Neural progenitor cell (in vitro differentiated cells): Measurements from ENCODE around the gene KCNJ15. TPM values are rescaled to one million over a fixed set of nuclear protein-coding genes. Genes with fewer than 3 reads are reported as not detected.
A peak's percentile ranks its signal among the peaks of the same experiment; 100 is the strongest.

Source experiments
- DNase-seq: peaks from one replicate; pipeline ENCODE4 v3.0.0-alpha.2; 2016; ENCODE audit warnings: low spot score
- H2AFZ ChIP-seq: fragments of 200-600 bp; sonication (generic); replicated peaks from 2 replicates; pipeline ENCODE4 v1.6.1; 2016; ENCODE audit warnings: antibody characterized with exemption
- H3F3A ChIP-seq: fragments of 200-600 bp; sonication (generic); 2 replicates; pipeline ENCODE4 v1.6.1; 2016; ENCODE audit warnings: antibody characterized with exemption, low read depth
- H3K27ac ChIP-seq: fragments of 200-600 bp; sonication (generic); 2 replicates; pipeline ENCODE4 v1.5.1; 2016; ENCODE audit warnings: mild to moderate bottlenecking
- H3K27me3 ChIP-seq: fragments of 200-600 bp; sonication (generic); 2 replicates; pipeline ENCODE4 v1.6.1; 2016; ENCODE audit warnings: mild to moderate bottlenecking, moderate library complexity
- H3K36me3 ChIP-seq: fragments of 200-600 bp; sonication (generic); 2 replicates; pipeline ENCODE4 v1.5.1; 2016
- H3K4me1 ChIP-seq: fragments of 200-600 bp; sonication (generic); 2 replicates; pipeline ENCODE4 v1.6.1; 2016; ENCODE audit warnings: mixed run types
- H3K4me2 ChIP-seq: fragments of 200-600 bp; sonication (generic); 2 replicates; pipeline ENCODE4 v1.6.1; 2016
- H3K4me3 ChIP-seq: fragments of 200-600 bp; sonication (generic); 2 replicates; pipeline ENCODE4 v1.5.1; 2016
- H3K79me2 ChIP-seq: fragments of 200-600 bp; sonication (generic); 2 replicates; pipeline ENCODE4 v1.6.1; 2016; ENCODE audit warnings: low read depth
- H3K9ac ChIP-seq: fragments of 200-600 bp; sonication (generic); 2 replicates; pipeline ENCODE4 v1.6.1; 2016
- H3K9me3 ChIP-seq: fragments of 200-600 bp; sonication (generic); 2 replicates; pipeline ENCODE4 v1.5.1; 2016; ENCODE audit warnings: low read depth
- H4K20me1 ChIP-seq: fragments of 200-600 bp; sonication (generic); 2 replicates; pipeline ENCODE4 v1.6.1; 2016; ENCODE audit warnings: low read depth
- H3K27ac Mint-ChIP-seq: 3 replicates; pipeline ENCODE4 v1.8.0; 2021; ENCODE audit warnings: mixed read lengths
- H3K27me3 Mint-ChIP-seq: 2 replicates; pipeline ENCODE4 v1.8.0; 2022; ENCODE audit warnings: low read depth, mild to moderate bottlenecking, inconsistent platforms, moderate library complexity, mixed read lengths; ENCODE audit not compliant: insufficient read depth
- H3K36me3 Mint-ChIP-seq: 3 replicates; pipeline ENCODE4 v1.8.0; 2021; ENCODE audit warnings: mixed read lengths
- H3K4me1 Mint-ChIP-seq: 3 replicates; pipeline ENCODE4 v1.8.0; 2021; ENCODE audit warnings: mixed read lengths
- H3K4me3 Mint-ChIP-seq: 3 replicates; pipeline ENCODE4 v1.8.0; 2021; ENCODE audit warnings: mild to moderate bottlenecking, moderate library complexity, mixed read lengths
- H3K9me3 Mint-ChIP-seq: 3 replicates; pipeline ENCODE4 v1.8.0; 2020; ENCODE audit warnings: mixed read lengths
- EZH2 ChIP-seq: fragments of 200-600 bp; sonication (generic); IDR thresholded peaks from 2 replicates; pipeline ENCODE4 v1.6.1; 2017; ENCODE audit warnings: antibody characterized with exemption, mild to moderate bottlenecking, moderate library complexity
- EZH2phosphoT487 ChIP-seq: fragments of 200-600 bp; sonication (generic); IDR thresholded peaks from 2 replicates; pipeline ENCODE4 v1.6.1; 2017; ENCODE audit warnings: antibody characterized with exemption
- total RNA-seq: library from RNA; depleted of rRNA; stranded (reverse); fragments of >200 nt; gene quantifications from 2 replicates; pipeline ENCODE4 v1.2.3, GENCODE V29; 2015; ENCODE audit warnings: low replicate concordance
- TF ChIP-seq, protein P1 (sequence below): fragments of 200-600 bp; sonication (generic); IDR thresholded peaks from 2 replicates; pipeline ENCODE4 v1.5.1; 2017; ENCODE audit warnings: antibody characterized with exemption, mild to moderate bottlenecking

The KCNJ15 gene
- total RNA-seq, 1 donor from 2014 or later = not detected

DNA sequence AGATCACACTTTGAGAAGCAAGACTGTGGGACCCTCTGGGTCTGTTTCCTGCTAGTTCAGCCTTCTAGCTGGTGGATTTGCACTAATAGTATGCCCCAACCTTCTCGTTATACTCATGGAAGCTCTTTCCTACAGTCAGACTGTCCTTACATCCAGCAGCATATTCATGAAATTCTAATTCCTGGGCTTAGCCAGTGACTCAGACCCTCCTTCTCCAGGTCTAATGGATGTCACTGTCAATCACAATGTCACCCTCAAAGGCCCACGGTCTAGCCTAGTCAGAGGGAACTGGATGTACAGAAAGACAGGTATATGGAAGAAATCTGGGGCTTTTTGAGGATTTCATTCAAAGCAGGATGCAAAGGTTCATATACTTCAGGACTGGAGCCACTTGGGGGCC, 72.4 kb downstream of the KCNJ15 start:
- H3K9me3 Mint-ChIP-seq = no peaks in the 10 kb centered on the region
- no peak overlapping the region for H3K4me3 ChIP-seq
- H3K4me2 ChIP-seq = no peak overlapping the region
- H3F3A ChIP-seq = no peaks in the 10 kb centered on the region
- no peaks in the 10 kb centered on the region for H3K36me3 ChIP-seq
- no peak overlapping the region for H3K27ac Mint-ChIP-seq
- no peak overlapping the region for H2AFZ ChIP-seq
- H3K27me3 Mint-ChIP-seq = peaks cover 7% of the 10 kb centered on the region
- H4K20me1 ChIP-seq = no peaks in the 10 kb centered on the region
- H3K9me3 ChIP-seq = no peaks in the 10 kb centered on the region
- H3K27me3 ChIP-seq = no peaks in the 10 kb centered on the region
- no peak overlapping the region for H3K4me3 Mint-ChIP-seq
- H3K27ac ChIP-seq = no peak overlapping the region
- no peaks in the 10 kb centered on the region for H3K79me2 ChIP-seq
- H3K9ac ChIP-seq = no peak overlapping the region
- H3K4me1 Mint-ChIP-seq = peaks cover 5% of the 10 kb centered on the region
- peaks cover 4% of the 10 kb centered on the region for H3K4me1 ChIP-seq
- H3K36me3 Mint-ChIP-seq = no peaks in the 10 kb centered on the region
- DNase-seq = no peak
- TF ChIP-seq EZH2phosphoT487 = no peak
- TF ChIP-seq, protein P1, sequence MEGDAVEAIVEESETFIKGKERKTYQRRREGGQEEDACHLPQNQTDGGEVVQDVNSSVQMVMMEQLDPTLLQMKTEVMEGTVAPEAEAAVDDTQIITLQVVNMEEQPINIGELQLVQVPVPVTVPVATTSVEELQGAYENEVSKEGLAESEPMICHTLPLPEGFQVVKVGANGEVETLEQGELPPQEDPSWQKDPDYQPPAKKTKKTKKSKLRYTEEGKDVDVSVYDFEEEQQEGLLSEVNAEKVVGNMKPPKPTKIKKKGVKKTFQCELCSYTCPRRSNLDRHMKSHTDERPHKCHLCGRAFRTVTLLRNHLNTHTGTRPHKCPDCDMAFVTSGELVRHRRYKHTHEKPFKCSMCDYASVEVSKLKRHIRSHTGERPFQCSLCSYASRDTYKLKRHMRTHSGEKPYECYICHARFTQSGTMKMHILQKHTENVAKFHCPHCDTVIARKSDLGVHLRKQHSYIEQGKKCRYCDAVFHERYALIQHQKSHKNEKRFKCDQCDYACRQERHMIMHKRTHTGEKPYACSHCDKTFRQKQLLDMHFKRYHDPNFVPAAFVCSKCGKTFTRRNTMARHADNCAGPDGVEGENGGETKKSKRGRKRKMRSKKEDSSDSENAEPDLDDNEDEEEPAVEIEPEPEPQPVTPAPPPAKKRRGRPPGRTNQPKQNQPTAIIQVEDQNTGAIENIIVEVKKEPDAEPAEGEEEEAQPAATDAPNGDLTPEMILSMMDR = no peak
- no peak for TF ChIP-seq EZH2

DNA sequence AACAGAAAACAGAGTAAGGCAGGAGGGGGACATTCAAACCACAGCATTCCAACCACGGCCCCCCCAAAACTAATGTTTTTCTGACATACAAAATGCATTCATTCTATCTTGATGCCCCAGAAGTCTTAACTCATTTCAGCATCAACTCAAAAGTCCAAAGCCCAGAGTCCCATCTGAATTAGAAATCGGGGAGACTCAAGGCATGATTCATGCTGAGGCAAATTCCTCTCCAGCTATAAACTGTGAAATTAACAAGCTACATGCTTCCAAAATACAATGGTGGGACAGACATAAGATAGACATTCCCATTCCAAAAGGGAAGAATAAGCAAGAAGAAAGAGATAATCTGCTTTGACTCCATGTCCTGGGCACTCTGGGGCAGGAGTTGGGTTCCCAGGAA, 73.9 kb downstream of the KCNJ15 start:
- Mint-ChIP-seq H3K27me3 (peaks cover 7% of the 10 kb centered on the region), H3K9me3 (peaks cover under 1% of the 10 kb centered on the region), H3K4me1 (no peaks in the 10 kb centered on the region), H3K36me3 (no peaks in the 10 kb centered on the region), H3K4me3 (no peak overlapping the region), H3K27ac (no peak overlapping the region)
- H3F3A ChIP-seq = no peaks in the 10 kb centered on the region
- no peak overlapping the region for H3K4me3 ChIP-seq
- H2AFZ ChIP-seq = no peak overlapping the region
- no peaks in the 10 kb centered on the region for H3K27me3 ChIP-seq
- H3K27ac ChIP-seq = no peak overlapping the region
- no peaks in the 10 kb centered on the region for H3K36me3 ChIP-seq
- H3K9me3 ChIP-seq = no peaks in the 10 kb centered on the region
- no peaks in the 10 kb centered on the region for H4K20me1 ChIP-seq
- H3K4me2 ChIP-seq = no peak overlapping the region
- H3K9ac ChIP-seq = no peak overlapping the region
- no peak for DNase-seq
- no peaks in the 10 kb centered on the region for H3K79me2 ChIP-seq
- H3K4me1 ChIP-seq = no peaks in the 10 kb centered on the region
- TF ChIP-seq EZH2 (no peak), EZH2phosphoT487 (no peak)
- TF ChIP-seq, protein P1 = no peak

DNA sequence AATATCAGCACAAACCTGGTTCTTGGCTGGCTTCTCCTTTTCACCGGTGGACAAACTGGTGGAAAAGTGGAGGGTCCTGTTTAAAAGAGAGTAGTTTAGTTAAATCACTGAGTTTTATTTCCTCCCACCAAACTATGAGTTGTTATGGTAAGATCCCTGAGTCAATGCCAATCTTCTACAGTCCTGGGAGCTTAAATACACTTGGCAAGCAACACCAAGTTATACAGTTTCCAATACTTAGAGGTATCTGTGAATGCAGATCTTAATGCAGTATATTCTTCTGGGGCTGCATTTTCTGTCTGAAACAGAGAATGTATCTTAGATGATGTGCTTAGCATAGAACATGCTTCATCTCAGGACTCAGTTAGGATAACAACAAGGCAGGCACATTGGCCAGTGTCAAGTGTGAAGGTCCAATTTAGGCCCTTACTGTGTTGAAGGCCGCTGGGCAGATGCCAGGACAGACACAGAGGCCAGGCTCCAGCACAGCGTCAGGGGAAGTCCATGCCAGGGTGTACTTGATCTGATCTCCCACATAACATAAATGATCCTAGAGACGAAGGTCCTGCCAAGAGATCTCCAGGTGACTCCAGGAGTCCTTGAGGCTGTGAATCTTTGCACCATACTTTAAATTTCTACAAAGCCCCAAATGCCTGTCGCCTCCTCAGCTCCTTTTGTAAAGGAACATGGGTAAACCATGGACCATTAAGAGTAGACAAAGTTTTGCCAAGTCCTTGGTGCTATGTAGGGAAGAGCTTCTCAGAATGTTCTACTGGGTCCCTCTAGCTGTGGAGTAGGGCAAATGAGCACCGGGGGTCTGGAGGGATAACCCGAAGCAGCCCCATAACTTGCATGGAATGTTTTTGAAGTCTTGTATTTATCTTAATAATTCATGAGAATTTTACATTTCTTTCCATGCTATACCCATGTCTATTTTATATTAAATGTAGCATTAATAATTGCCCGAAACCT, 76.8 kb downstream of the KCNJ15 start:
- Histone ChIP-seq H4K20me1 (no peaks in the 10 kb centered on the region), H3K4me3 (no peak overlapping the region), H3K9ac (no peak overlapping the region), H3K27me3 (no peaks in the 10 kb centered on the region), H3K27ac (no peak overlapping the region), H3K9me3 (no peaks in the 10 kb centered on the region), H3K4me2 (no peak overlapping the region), H2AFZ (no peak overlapping the region), H3F3A (no peaks in the 10 kb centered on the region), H3K4me1 (no peaks in the 10 kb centered on the region), H3K79me2 (no peaks in the 10 kb centered on the region), H3K36me3 (no peaks in the 10 kb centered on the region)
- no peak for DNase-seq
- Mint-ChIP-seq H3K27ac (no peak overlapping the region), H3K36me3 (no peaks in the 10 kb centered on the region), H3K4me3 (no peak overlapping the region), H3K4me1 (no peaks in the 10 kb centered on the region), H3K9me3 (peaks cover 6% of the 10 kb centered on the region), H3K27me3 (peaks cover 7% of the 10 kb centered on the region)
- TF ChIP-seq, protein P1 = peak; percentile 20
- TF ChIP-seq EZH2 = no peak
